Measurements from ENCODE around the gene DCC.

DNA sequence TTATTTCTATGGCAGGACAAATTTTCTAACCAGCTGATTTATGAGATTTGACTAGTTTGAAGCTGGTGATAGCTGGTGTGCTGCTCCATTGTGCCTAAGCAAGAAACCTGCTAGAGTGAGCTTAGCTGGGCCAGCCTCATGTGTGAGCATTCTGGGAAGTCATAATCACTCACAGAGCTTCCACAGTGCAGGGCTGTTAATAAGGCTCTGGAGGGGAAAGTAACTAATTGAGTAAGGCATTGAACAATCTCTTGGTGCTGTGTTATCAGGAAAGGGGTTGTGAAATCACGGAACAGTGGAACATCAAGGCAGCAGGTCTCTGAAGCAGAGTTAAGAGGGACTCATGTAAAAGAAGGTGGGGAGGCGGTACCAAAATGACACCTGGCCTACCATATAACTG is 1111.9 kb downstream of the DCC start:
- no peak for TF ChIP-seq BACH1 (IDR thresholded peaks at IDR 0.05; ENCODE audit: low read length)
- no peak for TF ChIP-seq POLR2A (IDR thresholded peaks at IDR 0.05; ENCODE audit: control extremely low read depth in 1 of 2, low read depth in 2 of 2, low read length in 2 of 2)
- TF ChIP-seq, protein P1, sequence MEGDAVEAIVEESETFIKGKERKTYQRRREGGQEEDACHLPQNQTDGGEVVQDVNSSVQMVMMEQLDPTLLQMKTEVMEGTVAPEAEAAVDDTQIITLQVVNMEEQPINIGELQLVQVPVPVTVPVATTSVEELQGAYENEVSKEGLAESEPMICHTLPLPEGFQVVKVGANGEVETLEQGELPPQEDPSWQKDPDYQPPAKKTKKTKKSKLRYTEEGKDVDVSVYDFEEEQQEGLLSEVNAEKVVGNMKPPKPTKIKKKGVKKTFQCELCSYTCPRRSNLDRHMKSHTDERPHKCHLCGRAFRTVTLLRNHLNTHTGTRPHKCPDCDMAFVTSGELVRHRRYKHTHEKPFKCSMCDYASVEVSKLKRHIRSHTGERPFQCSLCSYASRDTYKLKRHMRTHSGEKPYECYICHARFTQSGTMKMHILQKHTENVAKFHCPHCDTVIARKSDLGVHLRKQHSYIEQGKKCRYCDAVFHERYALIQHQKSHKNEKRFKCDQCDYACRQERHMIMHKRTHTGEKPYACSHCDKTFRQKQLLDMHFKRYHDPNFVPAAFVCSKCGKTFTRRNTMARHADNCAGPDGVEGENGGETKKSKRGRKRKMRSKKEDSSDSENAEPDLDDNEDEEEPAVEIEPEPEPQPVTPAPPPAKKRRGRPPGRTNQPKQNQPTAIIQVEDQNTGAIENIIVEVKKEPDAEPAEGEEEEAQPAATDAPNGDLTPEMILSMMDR (IDR thresholded peaks at IDR 0.05; ENCODE audit: control extremely low read depth in 1 of 3, insufficient read depth in 1 of 3, low read depth in 1 of 3, low read length in 3 of 3): no peak
- no peak for TF ChIP-seq MAFK (IDR thresholded peaks at IDR 0.05; ENCODE audit: low read depth, low read length)
- no peak for TF ChIP-seq BCL11A (IDR thresholded peaks at IDR 0.05; ENCODE audit: low read depth in 2 of 2, low read length in 2 of 2)
- no peak for TF ChIP-seq CREB1 (IDR thresholded peaks at IDR 0.05)
- TF ChIP-seq SP1 (IDR thresholded peaks at IDR 0.05; ENCODE audit: low read depth, low read length): no peak
- TF ChIP-seq POLR2AphosphoS5 (IDR thresholded peaks at IDR 0.05; ENCODE audit: low read depth, low read length): no peak
- TF ChIP-seq EGR1 (IDR thresholded peaks at IDR 0.05; ENCODE audit: borderline replicate concordance, low read depth, low read length): no peak
- TF ChIP-seq EZH2 (IDR thresholded peaks at IDR 0.05; ENCODE audit: low read depth, low read length, severe bottlenecking): no peak
- no peak for TF ChIP-seq EP300 (IDR thresholded peaks at IDR 0.05; ENCODE audit: borderline replicate concordance in 1 of 2, low read depth in 2 of 2, low read length in 2 of 2)
- TF ChIP-seq JUND (IDR thresholded peaks at IDR 0.05; ENCODE audit: low read length): no peak
- TF ChIP-seq KDM1A (IDR thresholded peaks at IDR 0.05; ENCODE audit: borderline replicate concordance, low read length): no peak

All from H1 (cell line).